T-cell (primary cell): ENCODE measurements around the gene FAM83C. TPM values are rescaled to one million over a fixed set of nuclear protein-coding genes. Genes with fewer than 3 reads are reported as not detected.

Experiments
- ATAC-seq, 4 experiments: fragments of 200-7000 bp in 3 of 4; fragments of 150-1000 bp in 1 of 4; cut with Tn5 transposase; replicated peaks in 1 of 4; 1 replicate in 3 of 4; 2 replicates in 1 of 4; pipeline ENCODE4 v1.10.0; 2021; ENCODE audit warnings: moderate library complexity in 3 of 4, mild to moderate bottlenecking in 2 of 4, moderate number of reproducible peaks in 1 of 4
- CTCF ChIA-PET, 2 donors: fragments of 300-600 bp; sonication (Branson Sonifier 250); formaldehyde crosslinking; loops; one replicate each; lab custom pipeline; 2022; ENCODE audit warnings: antibody characterized with exemption in 2 of 2; lab: Charles Lee
- POLR2A ChIA-PET, 2 donors: fragments of 300-600 bp; sonication (Branson Sonifier 250); formaldehyde crosslinking; loops; one replicate each; lab custom pipeline; 2022; ENCODE audit warnings: antibody characterized with exemption in 2 of 2; lab: Charles Lee
- DNase-seq, 35 experiments: peaks; one replicate each; pipeline versions ENCODE4 v3.0.0 to v3.0.0-alpha.2; 2013 to 2023
- H3K27ac ChIP-seq: one replicate; pipeline ENCODE4 v1.5.1; 2013; ENCODE audit warnings: low read length
- H3K27me3 ChIP-seq, 2 experiments: replicated peaks in 1 of 2; 1 replicate in 1 of 2; 2 replicates in 1 of 2; pipeline versions ENCODE4 v1.6.1 to v1.7.0; 2013; ENCODE audit warnings: low read length in 1 of 2, mixed read lengths in 1 of 2; ENCODE audit not compliant: control insufficient read depth in 2 of 2, insufficient read depth in 2 of 2; ENCODE audit errors: extremely low read depth in 1 of 2
- H3K36me3 ChIP-seq, 2 donors: 1 replicate in 1 of 2; 2 replicates in 1 of 2; pipeline versions ENCODE4 v1.6.1 to v1.7.0; 2013; ENCODE audit warnings: low read length in 1 of 2; ENCODE audit not compliant: control insufficient read depth in 2 of 2, insufficient read depth in 1 of 2; ENCODE audit errors: extremely low read depth in 1 of 2
- H3K4me1 ChIP-seq, 2 experiments: 1 replicate in 1 of 2; 2 replicates in 1 of 2; pipeline versions ENCODE4 v1.6.1 to v1.7.0; 2013; ENCODE audit warnings: low read length in 2 of 2, mixed read lengths in 1 of 2; ENCODE audit not compliant: insufficient read depth in 2 of 2, control insufficient read depth in 1 of 2; ENCODE audit errors: extremely low read depth in 1 of 2
- H3K4me3 ChIP-seq, 2 donors: 1 replicate in 1 of 2; 2 replicates in 1 of 2; pipeline versions ENCODE4 v1.5.1 to v1.7.0; 2013; ENCODE audit warnings: mild to moderate bottlenecking in 2 of 2, low read length in 1 of 2, moderate library complexity in 1 of 2; ENCODE audit not compliant: control insufficient read depth in 1 of 2; ENCODE audit errors: extremely low read depth in 1 of 2
- H3K9me3 ChIP-seq: 2 replicates; pipeline ENCODE4 v1.7.0; 2013
- H3K27ac Mint-ChIP-seq, 2 donors: one replicate each; pipeline ENCODE4 v1.8.0; 2020 to 2021; ENCODE audit warnings: mild to moderate bottlenecking in 2 of 2, mixed read lengths in 2 of 2
- H3K27me3 Mint-ChIP-seq, 2 donors: one replicate each; pipeline ENCODE4 v1.8.0; 2021 to 2022; ENCODE audit warnings: mixed read lengths in 2 of 2
- H3K36me3 Mint-ChIP-seq: one replicate; pipeline ENCODE4 v1.8.0; 2021; ENCODE audit warnings: mixed read lengths
- H3K4me1 Mint-ChIP-seq, 3 donors: one replicate each; pipeline ENCODE4 v1.8.0; 2020 to 2022; ENCODE audit warnings: mixed read lengths in 3 of 3, mild to moderate bottlenecking in 1 of 3
- H3K4me3 Mint-ChIP-seq, 3 donors: one replicate each; pipeline ENCODE4 v1.8.0; 2020 to 2022; ENCODE audit warnings: mild to moderate bottlenecking in 3 of 3, mixed read lengths in 3 of 3, moderate library complexity in 3 of 3
- H3K9me3 Mint-ChIP-seq, 3 donors: one replicate each; pipeline ENCODE4 v1.8.0; 2020 to 2022; ENCODE audit warnings: mixed read lengths in 3 of 3
- WGBS: methylation state at CpG from one replicate; pipeline ENCODE4 v1.1.5; 2013; ENCODE audit warnings: missing lambda C conversion rate; ENCODE audit not compliant: insufficient coverage; 5-methylcytosine and 5-hydroxymethylcytosine counted together
- total RNA-seq, 35 experiments: library from RNA in 6 of 35; stranded (reverse) in 6 of 35; fragments of 120-200 nt in 1 of 35; gene quantifications; one replicate each; pipeline versions ENCODE4 v1.2.1 to v1.2.4 and lab custom pipeline; 2013 to 2026

The FAM83C gene
- total RNA-seq, 5 donors from 2014 or later (not counting 1 experiment from before 2014, with no cell fraction given): 0.15 TPM; not detected in 4

DNA sequence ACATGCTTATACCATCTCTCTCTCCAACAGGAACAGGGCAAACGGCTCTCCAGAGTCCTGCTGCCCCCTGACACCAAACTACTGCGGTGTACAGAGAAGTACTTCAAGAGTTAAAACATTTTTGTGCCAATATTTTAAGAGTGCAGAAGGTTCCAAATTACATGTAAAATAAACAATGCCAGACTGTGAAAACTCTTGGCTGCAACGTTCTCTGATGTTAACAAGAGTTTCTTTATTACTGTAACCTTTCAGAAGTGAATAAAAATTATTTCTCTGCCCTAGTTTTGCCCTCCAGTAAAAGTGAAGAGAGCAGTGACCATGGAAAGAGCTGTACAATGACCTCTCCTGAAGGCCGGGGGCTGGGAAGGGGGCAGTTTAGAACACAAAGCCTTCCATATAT is 41.4 kb upstream of the FAM83C start:
- Mint-ChIP-seq H3K27ac (no peak overlapping the region), H3K4me1 (no peaks in the 10 kb centered on the region), H3K4me3 (no peak overlapping the region), H3K36me3 (peaks cover 3% of the 10 kb centered on the region), H3K27me3 (no peaks in the 10 kb centered on the region), H3K9me3 (no peaks in the 10 kb centered on the region)
- H3K27me3 ChIP-seq: no peaks in the 10 kb centered on the region
- ATAC-seq (no peak), DNase-seq (no peak)
- no peak overlapping the region for H3K27ac ChIP-seq
- peaks cover 0 to 3% of the 10 kb centered on the region in 2 donors for H3K36me3 ChIP-seq
- CTCF ChIA-PET: no interaction called here
- H3K9me3 ChIP-seq: no peaks in the 10 kb centered on the region
- H3K4me3 ChIP-seq: no peak overlapping the region
- POLR2A ChIA-PET: no interaction called here
- no peaks in the 10 kb centered on the region for H3K4me1 ChIP-seq
- WGBS: no CpG with 5 or more reads among the region's 4 CpGs

DNA sequence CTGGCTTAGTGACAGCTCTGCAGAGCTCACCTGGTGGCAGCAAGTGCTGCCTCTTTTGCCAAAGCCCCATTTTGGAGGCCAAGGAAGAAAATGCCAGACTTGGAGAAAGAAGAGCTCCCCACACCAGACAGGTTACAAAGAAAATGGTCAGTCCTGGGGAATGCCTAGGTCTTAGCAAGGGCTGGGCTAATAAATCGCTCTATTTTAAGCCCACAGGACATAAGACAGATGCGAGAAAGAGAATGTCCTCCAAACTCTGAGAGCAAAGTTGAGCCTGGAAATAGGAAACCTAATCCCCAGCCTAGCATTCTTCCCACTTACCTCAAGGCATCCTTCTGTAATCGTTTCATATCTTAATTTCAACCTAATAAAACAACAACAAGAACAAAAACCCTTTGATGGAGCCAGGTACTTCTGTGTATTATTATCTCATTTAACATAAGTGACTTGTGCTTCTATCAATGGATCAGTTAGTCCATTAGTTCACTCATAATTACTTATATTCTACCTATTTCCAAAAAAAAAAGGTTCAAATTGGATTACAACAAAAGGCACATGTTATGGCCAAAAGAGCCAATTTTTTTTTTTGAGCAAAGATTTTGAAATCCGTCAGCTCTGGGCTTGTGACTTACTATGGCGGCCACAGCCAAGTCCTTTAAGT is 40.4 kb upstream of the FAM83C start:
- H3K27ac ChIP-seq: no peak overlapping the region
- Mint-ChIP-seq H3K9me3 (no peaks in the 10 kb centered on the region), H3K27me3 (no peaks in the 10 kb centered on the region), H3K27ac (no peak overlapping the region), H3K36me3 (peaks cover 3% of the 10 kb centered on the region), H3K4me1 (no peaks in the 10 kb centered on the region), H3K4me3 (no peak overlapping the region)
- H3K9me3 ChIP-seq: no peaks in the 10 kb centered on the region
- no peaks in the 10 kb centered on the region for H3K27me3 ChIP-seq
- ChIA-PET CTCF (interaction anchor here in 1 of 2 donors (0.6 kb wide), 1 partner anchor 621 kb away, joined by 3 read pairs; no protein-coding TSS in a partner anchor), POLR2A (no interaction called here)
- 85% methylated on average over 3 of the region's 5 CpGs for WGBS
- ATAC-seq (no peak), DNase-seq (no peak)
- no peak overlapping the region for H3K4me3 ChIP-seq
- H3K4me1 ChIP-seq: no peaks in the 10 kb centered on the region
- peaks cover 0 to 3% of the 10 kb centered on the region in 2 donors for H3K36me3 ChIP-seq

DNA sequence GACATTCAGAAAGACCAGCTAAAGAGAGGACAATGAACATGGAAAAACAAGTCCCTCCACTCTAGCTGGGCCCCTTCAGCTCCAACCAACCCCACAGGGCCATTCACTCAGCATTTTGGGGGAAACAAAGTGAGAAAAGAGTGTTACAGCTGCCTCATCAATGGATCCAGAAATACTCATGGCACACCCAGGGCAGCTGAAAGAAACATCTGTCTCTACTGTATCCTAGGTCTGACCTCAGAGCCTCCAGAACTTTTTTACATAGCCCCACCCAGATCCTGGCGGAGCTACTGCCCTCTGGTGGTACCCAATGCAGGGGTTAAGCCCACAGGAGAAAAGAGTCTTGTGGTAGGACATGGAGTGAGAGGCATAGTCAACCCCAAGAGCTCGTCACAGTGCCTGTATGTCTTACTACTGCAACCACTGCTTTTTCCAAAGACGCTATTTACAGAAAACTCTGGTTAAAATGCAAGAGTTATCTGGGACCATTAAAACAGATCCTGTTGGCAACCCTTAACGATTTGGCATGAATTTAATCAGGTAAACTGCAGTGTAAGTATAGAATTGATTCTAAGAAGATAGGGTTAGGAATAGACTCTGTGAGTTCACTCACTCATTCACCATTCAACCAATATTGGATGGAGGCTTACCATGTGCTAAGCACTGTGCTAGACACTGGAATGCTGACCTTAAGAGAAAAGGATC is 37.4 kb upstream of the FAM83C start:
- DNase-seq: peak in 11 of 35 experiments; percentile 3 to 38 (median 11)
- Histone ChIP-seq H3K9me3 (no peaks in the 10 kb centered on the region), H3K27me3 (no peaks in the 10 kb centered on the region), H3K36me3 (peaks cover 0 to 6% of the 10 kb centered on the region in 2 donors), H3K27ac (no peak overlapping the region), H3K4me1 (no peaks in the 10 kb centered on the region), H3K4me3 (no peak overlapping the region)
- 71% methylated on average over 1 of the region's 4 CpGs for WGBS
- Mint-ChIP-seq H3K36me3 (peaks cover 10% of the 10 kb centered on the region), H3K27me3 (no peaks in the 10 kb centered on the region), H3K4me3 (no peak overlapping the region), H3K4me1 (no peaks in the 10 kb centered on the region), H3K9me3 (no peaks in the 10 kb centered on the region), H3K27ac (no peak overlapping the region)
- POLR2A ChIA-PET: no interaction called here
- CTCF ChIA-PET: interaction anchor here in 1 of 2 donors (0.5 to 0.7 kb wide), 2 partner anchors 13 to 243 kb away, joined by 3 read pairs; no protein-coding TSS in a partner anchor
- ATAC-seq: peak in 1 of 4 experiments; percentile 53

DNA sequence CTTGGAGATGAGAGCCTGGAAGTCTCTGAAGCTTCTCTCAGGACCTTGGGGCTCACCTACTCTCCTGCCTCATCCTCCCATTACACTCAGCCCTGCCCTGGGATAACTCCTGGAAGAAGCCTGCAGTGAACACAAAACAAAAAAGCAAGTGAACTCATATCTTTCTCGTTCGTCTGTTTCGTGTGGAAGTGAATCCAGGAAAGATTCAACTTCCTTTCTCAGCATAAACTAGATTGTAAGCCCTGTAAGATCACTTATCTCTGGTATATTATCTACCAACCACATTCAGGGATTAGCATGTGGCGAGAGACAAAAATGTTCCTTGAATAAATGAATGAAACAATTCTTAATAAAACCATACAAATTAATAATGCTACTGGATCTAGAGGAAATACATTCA is 36.5 kb upstream of the FAM83C start:
- Mint-ChIP-seq H3K36me3 (peaks cover 10% of the 10 kb centered on the region), H3K4me1 (no peaks in the 10 kb centered on the region), H3K27me3 (no peaks in the 10 kb centered on the region), H3K27ac (no peak overlapping the region), H3K4me3 (no peak overlapping the region), H3K9me3 (no peaks in the 10 kb centered on the region)
- Histone ChIP-seq H3K4me3 (no peak overlapping the region), H3K27ac (no peak overlapping the region), H3K36me3 (peaks cover 0 to 6% of the 10 kb centered on the region in 2 donors), H3K4me1 (no peaks in the 10 kb centered on the region), H3K9me3 (no peaks in the 10 kb centered on the region), H3K27me3 (no peaks in the 10 kb centered on the region)
- ChIA-PET CTCF (no interaction called here), POLR2A (no interaction called here)
- DNase-seq (no peak), ATAC-seq (no peak)
- 90% methylated on average over 3 of the region's 4 CpGs for WGBS

DNA sequence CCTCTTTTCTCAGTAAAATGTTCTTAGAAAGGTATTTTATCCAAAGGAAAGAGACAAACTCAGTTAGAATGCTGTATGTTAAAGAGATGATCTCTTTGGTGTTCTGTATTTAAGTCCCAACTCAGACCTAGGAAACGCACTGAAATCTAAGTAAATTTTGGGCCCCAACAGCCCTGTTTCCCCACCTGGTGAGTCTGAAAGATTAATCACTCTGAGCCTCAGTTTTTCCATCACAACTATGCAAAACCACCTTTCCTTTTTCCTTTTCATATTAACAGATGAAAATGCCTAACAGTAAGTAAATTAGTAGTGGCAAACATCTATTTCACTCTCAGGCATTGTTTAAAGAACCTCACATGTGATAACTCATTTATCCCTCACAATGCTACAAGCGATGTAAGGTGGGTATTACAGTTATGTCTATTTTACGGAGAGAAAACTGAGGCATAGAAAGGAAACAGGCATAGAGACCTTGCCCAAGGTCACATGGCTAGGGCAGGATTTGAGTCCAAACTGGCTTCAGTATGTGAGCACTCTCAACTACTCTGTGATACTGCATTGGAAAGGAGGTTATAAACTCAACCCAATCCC is 36.0 kb upstream of the FAM83C start:
- DNase-seq: no peak
- Histone ChIP-seq H3K27me3 (no peaks in the 10 kb centered on the region), H3K4me3 (no peak overlapping the region), H3K27ac (no peak overlapping the region), H3K4me1 (no peaks in the 10 kb centered on the region), H3K9me3 (no peaks in the 10 kb centered on the region), H3K36me3 (peaks cover 0 to 6% of the 10 kb centered on the region in 2 donors)
- H3K9me3 Mint-ChIP-seq: no peaks in the 10 kb centered on the region
- H3K4me3 Mint-ChIP-seq: no peak overlapping the region
- H3K27ac Mint-ChIP-seq: no peak overlapping the region
- POLR2A ChIA-PET: no interaction called here
- CTCF ChIA-PET: no interaction called here
- no peak for ATAC-seq
- WGBS: 100% methylated on average over 1 of the region's 3 CpGs
- peaks cover 10% of the 10 kb centered on the region for H3K36me3 Mint-ChIP-seq
- H3K27me3 Mint-ChIP-seq: no peaks in the 10 kb centered on the region
- H3K4me1 Mint-ChIP-seq: no peaks in the 10 kb centered on the region

DNA sequence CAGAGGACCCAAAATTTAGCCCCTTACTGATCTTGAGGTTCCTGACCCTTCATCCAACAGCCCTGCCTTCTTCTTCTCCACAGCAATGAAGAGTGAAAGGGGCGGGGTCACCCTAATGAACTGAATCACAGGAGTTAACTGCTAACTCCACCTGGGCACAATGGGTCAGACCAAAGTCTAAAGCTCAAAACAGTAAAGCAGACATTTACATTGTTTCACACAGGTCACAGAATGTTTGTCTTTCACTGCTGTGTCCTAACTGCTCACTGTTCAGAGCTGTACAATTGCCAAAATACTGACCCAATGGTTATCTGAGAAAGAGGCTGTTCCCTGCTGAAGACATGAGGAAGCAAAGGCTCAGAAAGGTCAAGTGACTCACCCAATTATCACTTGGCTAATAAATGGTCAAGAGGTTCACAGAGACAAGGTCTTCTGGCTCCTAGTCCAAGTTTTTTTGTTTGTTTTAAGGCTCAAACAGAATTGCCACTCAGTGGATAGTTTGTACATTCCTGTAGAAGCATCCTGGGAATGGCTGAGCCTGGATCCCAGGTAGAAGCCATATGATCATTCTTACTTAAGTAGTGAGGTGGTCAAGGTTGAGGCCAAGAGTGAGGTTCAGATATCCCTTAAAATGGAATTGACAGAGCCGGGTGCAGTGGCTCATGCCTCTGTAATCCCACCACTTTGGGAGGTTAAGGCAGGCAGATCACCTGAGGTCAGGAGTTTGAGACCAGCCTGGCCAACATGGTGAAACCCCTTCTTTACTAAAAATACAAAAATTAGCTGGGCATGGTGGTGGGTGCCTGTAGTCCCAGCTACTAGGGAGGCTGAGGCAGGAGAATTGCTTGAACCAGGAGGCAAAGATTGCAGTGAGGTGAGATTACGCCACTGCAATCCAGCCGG is 35.1 kb upstream of the FAM83C start:
- H3K27ac Mint-ChIP-seq: no peak overlapping the region
- H3K36me3 ChIP-seq: peaks cover 0 to 6% of the 10 kb centered on the region in 2 donors
- no peaks in the 10 kb centered on the region for H3K9me3 Mint-ChIP-seq
- ATAC-seq (no peak), DNase-seq (no peak)
- no peaks in the 10 kb centered on the region for H3K9me3 ChIP-seq
- H3K27me3 Mint-ChIP-seq: no peaks in the 10 kb centered on the region
- H3K4me1 ChIP-seq: no peaks in the 10 kb centered on the region
- H3K36me3 Mint-ChIP-seq: peaks cover 8% of the 10 kb centered on the region
- ChIA-PET POLR2A (interaction anchor here in 1 of 2 donors (0.6 kb wide), 1 partner anchor 665 kb away, joined by 12 read pairs; no protein-coding TSS in a partner anchor), CTCF (no interaction called here)
- H3K27ac ChIP-seq: no peak overlapping the region
- H3K4me3 Mint-ChIP-seq: no peak overlapping the region
- no peak overlapping the region for H3K4me3 ChIP-seq
- H3K27me3 ChIP-seq: no peaks in the 10 kb centered on the region
- WGBS: 93% methylated on average over 3 of the region's 4 CpGs
- no peaks in the 10 kb centered on the region for H3K4me1 Mint-ChIP-seq
